Left lung (tissue), 10 donors: ENCODE data around the gene FAM89B. TPM values are rescaled to one million over a fixed set of nuclear protein-coding genes. Genes with fewer than 3 reads are reported as not detected.

Experiments
- ATAC-seq: fragments of 200-7000 bp; cut with Tn5 transposase; one replicate; pipeline ENCODE4 v1.9.1; 2020; ENCODE audit warnings: moderate library complexity
- DNase-seq, 4 donors: peaks; one replicate each; pipeline ENCODE4 v3.0.0-alpha.2; 2013 to 2020
- H3K27ac ChIP-seq, 2 donors: fragments of 200-600 bp; sonication (generic) in 1 of 2; one replicate each; pipeline versions ENCODE4 v1.5.0 to v1.8.0; 2020 to 2021
- H3K27me3 ChIP-seq, 2 donors: fragments of 200-600 bp; sonication (generic) in 1 of 2; one replicate each; pipeline versions ENCODE4 v1.5.0 to v1.8.0; 2020 to 2021
- H3K36me3 ChIP-seq, 2 donors: fragments of 200-600 bp; sonication (generic) in 1 of 2; one replicate each; pipeline versions ENCODE4 v1.5.0 to v1.8.0; 2020 to 2021
- H3K4me1 ChIP-seq, 2 donors: fragments of 200-600 bp; one replicate each; pipeline ENCODE4 v1.8.0; 2021
- H3K4me3 ChIP-seq, 2 donors: fragments of 200-600 bp; sonication (generic) in 1 of 2; one replicate each; pipeline versions ENCODE4 v1.5.0 to v1.8.0; 2020 to 2021; ENCODE audit warnings: mild to moderate bottlenecking in 1 of 2
- H3K9me3 ChIP-seq, 2 donors: fragments of 200-600 bp; sonication (generic) in 1 of 2; one replicate each; pipeline versions ENCODE4 v1.5.0 to v1.8.0; 2020 to 2021
- intact Hi-C, 2 donors: fragments of 100-400 bp; cut with DNase I; formaldehyde crosslinking; loops; one replicate each; pipeline versions ENCODE4 v1.11.2 to v1.14.2; 2022
- polyA plus RNA-seq, 6 donors: library from polyadenylated mRNA; unstranded; fragments of 120-200 nt; gene quantifications; one replicate each; pipeline ENCODE4 v1.2.1, GENCODE V29; 2013; ENCODE audit not compliant: insufficient read length in 6 of 6
- total RNA-seq, 2 donors: library from RNA; stranded (reverse); fragmentation: NEBNext Ultra II Directional; extraction: Animal tissue kit (Norgen Biotek cat#: 25700); gene quantifications; one replicate each; pipeline ENCODE4 v1.2.1, GENCODE V29; 2021
- TF ChIP-seq, protein P1 (sequence below), 2 donors: fragments of 200-600 bp; sonication (generic) in 1 of 2; IDR thresholded peaks; one replicate each; pipeline versions ENCODE4 v1.5.0 to v1.8.0; 2021; ENCODE audit warnings: antibody characterized with exemption in 2 of 2
- donor health status: DM: no; HTN: yes; CAD: no.
- donor health status: DM: no; HTN: no; CAD: no.

The FAM89B gene
- total and polyA plus RNA-seq, 8 donors, result 20.7 to 57.5 (median 34.9) TPM

DNA sequence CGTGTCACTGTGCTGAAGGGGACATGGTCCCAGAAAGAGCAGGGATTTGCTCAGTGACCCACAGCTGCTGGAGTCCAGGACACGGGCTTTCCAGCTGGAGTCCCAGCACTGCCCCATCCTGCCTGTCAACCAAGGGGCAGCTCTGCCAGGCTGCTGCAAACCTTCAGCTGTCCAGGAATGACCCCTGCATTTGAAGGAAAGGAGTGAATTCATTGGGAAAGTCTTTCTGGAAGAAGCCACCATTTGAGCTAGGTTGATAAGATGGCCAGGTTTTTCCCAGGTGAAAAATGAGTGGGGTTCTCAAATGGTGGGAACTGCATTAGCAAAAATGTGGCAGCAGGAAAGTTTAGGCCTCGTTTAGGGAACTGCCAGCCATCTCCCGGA lies 13.9 kb downstream of the FAM89B start:
- no peak for DNase-seq
- Histone ChIP-seq H3K9me3 (no peaks in the 10 kb centered on the region), H3K27ac (peak overlapping the region in 1 of 2 donors; percentile 84), H3K36me3 (peaks cover 0 to 86% of the 10 kb centered on the region in 2 donors), H3K4me1 (peaks cover 8 to 51% of the 10 kb centered on the region in 2 donors), H3K27me3 (no peaks in the 10 kb centered on the region), H3K4me3 (peak overlapping the region in 1 of 2 donors; percentile 9)
- no peak for ATAC-seq
- intact Hi-C loops, result no loop called here
- TF ChIP-seq, protein P1, sequence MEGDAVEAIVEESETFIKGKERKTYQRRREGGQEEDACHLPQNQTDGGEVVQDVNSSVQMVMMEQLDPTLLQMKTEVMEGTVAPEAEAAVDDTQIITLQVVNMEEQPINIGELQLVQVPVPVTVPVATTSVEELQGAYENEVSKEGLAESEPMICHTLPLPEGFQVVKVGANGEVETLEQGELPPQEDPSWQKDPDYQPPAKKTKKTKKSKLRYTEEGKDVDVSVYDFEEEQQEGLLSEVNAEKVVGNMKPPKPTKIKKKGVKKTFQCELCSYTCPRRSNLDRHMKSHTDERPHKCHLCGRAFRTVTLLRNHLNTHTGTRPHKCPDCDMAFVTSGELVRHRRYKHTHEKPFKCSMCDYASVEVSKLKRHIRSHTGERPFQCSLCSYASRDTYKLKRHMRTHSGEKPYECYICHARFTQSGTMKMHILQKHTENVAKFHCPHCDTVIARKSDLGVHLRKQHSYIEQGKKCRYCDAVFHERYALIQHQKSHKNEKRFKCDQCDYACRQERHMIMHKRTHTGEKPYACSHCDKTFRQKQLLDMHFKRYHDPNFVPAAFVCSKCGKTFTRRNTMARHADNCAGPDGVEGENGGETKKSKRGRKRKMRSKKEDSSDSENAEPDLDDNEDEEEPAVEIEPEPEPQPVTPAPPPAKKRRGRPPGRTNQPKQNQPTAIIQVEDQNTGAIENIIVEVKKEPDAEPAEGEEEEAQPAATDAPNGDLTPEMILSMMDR (IDR thresholded peaks at IDR 0.05), result no peak

DNA sequence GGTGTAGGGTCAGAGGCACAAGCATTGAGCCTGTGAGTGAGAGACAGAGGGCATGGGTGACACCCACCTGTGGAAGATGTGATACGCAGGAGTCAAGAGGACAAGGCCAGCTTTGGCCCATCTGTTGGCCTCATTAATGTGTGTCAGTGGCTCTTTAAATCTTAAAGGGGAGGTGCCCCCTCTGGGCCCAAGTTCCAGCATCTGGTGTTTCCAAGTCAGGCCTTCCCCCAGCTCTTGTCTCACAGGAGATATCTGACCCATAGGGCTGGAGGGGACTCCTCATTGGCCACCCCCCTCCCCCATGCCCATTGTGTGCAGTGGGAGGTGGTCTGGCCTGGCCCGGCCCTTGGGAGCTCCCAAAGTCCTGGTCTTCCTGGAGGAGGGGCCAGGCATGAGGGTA lies 14.3 kb downstream of the FAM89B start:
- DNase-seq (no peak), ATAC-seq (no peak)
- Histone ChIP-seq H3K4me1 (peaks cover 8 to 53% of the 10 kb centered on the region in 2 donors), H3K9me3 (no peaks in the 10 kb centered on the region), H3K36me3 (peaks cover 0 to 86% of the 10 kb centered on the region in 2 donors), H3K27ac (peak overlapping the region in 1 of 2 donors; percentile 84), H3K4me3 (peak overlapping the region in 1 of 2 donors; percentile 9), H3K27me3 (no peaks in the 10 kb centered on the region)
- TF ChIP-seq, protein P1 (IDR thresholded peaks at IDR 0.05), result no peak
- intact Hi-C loops, result no loop called here

DNA sequence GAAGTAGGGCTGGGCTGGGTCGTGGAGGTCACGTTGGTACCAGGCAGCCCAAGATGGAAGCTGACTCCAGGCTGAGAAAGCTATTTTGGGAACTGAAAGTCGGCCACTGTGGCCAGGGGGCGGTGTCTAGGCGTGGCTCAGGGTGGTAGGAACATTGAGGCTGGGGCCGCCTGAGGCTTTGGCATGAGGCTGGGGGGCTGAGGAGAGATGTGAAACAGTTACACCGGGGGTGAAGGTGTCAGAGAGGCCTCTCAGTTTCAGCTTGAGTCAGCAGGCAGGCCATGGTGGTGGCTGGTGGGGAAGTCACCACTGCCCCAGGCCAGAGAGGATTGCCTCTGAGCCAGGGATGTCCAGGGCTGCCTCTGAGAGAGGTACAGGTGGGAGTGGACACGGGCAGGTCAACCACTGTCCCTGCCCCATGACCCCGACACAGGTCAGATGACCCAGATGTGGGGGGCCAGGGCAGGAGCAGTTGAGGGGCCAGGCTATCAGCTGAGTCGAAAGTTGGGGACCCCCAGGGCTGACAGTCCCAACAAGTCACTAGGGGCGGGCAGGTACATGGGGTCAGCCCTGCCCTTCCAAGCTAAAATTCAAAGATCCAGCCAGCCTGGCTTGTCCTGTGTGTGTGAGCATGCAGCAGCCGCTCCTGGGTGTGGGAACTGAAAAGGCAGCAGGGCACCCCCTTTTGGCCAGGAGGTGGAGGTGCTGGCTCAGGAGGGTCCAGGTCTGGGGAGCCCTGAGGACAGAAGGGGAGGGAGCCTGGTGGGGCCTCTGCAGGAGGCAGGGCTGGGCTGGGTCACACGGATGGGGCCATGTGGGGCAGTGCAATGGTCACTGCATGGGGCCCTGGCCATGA lies 16.1 kb downstream of the FAM89B start:
- H3K4me3 ChIP-seq, result peak overlapping the region in 1 of 2 donors; percentile 24
- intact Hi-C loops, result no loop called here
- no peaks in the 10 kb centered on the region for H3K27me3 ChIP-seq
- DNase-seq, result peak in 2 of 4 donors; percentile 71 to 87
- H3K27ac ChIP-seq, result peak overlapping the region in 1 of 2 donors; percentile 84
- H3K4me1 ChIP-seq, result peaks cover 10 to 65% of the 10 kb centered on the region in 2 donors
- peak; percentile 66 for ATAC-seq
- TF ChIP-seq, protein P1 (IDR thresholded peaks at IDR 0.05), result peak; percentile 36 to 62
- no peaks in the 10 kb centered on the region for H3K9me3 ChIP-seq
- peaks cover 0 to 86% of the 10 kb centered on the region in 2 donors for H3K36me3 ChIP-seq

DNA sequence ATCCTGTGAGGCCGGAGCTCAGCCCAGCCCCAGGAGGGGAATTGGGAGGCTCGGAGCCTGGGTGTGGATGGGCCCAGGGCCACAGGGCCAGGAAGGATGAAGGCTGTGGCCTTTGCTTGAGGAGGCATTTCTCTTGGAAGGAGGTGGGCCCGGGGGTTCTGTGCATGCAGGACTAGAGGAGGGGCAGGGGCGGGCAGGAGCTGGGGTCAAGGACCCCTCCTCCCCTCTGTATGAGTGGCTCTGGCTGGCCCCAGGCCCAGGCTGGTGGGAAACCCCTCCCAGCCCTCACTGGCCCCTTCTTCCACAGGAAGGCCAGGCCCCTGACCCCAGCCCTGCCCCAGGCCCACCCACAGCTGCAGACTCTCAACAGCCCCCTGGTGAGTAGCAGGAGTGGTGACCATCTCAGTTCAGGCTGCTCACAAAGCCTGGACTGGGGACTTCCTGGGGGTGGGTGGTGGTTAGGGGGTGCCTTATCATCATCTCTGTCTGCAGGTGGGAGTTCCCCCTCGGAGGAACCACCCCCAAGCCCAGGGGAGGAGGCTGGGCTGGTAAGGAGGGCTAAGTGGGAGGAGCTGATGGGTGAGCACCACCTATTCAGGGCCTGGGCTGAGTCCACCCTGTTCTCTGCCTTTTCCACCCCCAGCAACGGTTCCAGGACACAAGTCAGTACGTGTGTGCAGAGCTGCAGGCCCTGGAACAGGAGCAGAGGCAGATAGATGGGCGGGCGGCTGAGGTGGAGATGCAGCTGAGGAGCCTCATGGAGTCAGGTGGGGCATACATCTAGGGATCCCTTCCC lies 17.3 kb downstream of the FAM89B start:
- intact Hi-C loops, result loop anchor here in 1 of 2 donors (10.0 kb wide), 1 partner anchor 45 kb away; no protein-coding TSS in a partner anchor
- Histone ChIP-seq H3K27me3 (no peaks in the 10 kb centered on the region), H3K9me3 (no peaks in the 10 kb centered on the region), H3K27ac (peak overlapping the region in 1 of 2 donors; percentile 55), H3K36me3 (peaks cover 0 to 81% of the 10 kb centered on the region in 2 donors), H3K4me3 (no peak overlapping the region), H3K4me1 (peaks cover 10 to 73% of the 10 kb centered on the region in 2 donors)
- TF ChIP-seq, protein P1 (IDR thresholded peaks at IDR 0.05), result no peak
- no peak for ATAC-seq
- DNase-seq, result no peak
